LNCaP clone FGC (cell line): ENCODE results near the gene GDE1.

ENCODE experiments used
- DNase-seq: peaks from one replicate; pipeline ENCODE4 v3.0.0-alpha.2; 2011; ENCODE audit warnings: low read depth
- H3K4me3 ChIP-seq: 2 replicates; pipeline ENCODE4 v1.5.1; 2011; ENCODE audit warnings: mild to moderate bottlenecking, low read depth, low read length, control low read depth
- CTCF ChIP-seq: IDR thresholded peaks from 2 replicates; pipeline ENCODE4 v1.5.1; 2012; ENCODE audit warnings: mild to moderate bottlenecking; ENCODE audit not compliant: control insufficient read depth, insufficient read depth; ENCODE audit errors: extremely low read depth

Gene GDE1

GRCh38 chr16:19517424-19518089 lies 4.3 kb downstream of the GDE1 start:
- no peak overlapping the region for H3K4me3 ChIP-seq
- TF ChIP-seq CTCF: no peak
- no peak for DNase-seq

GRCh38 chr16:19515757-19516156 lies 6.1 kb downstream of the GDE1 start:
- no peak for DNase-seq
- H3K4me3 ChIP-seq: no peak overlapping the region
- TF ChIP-seq CTCF: no peak

GRCh38 chr16:19513377-19514053 lies 8.4 kb downstream of the GDE1 start:
- DNase-seq: no peak
- no peak for TF ChIP-seq CTCF
- H3K4me3 ChIP-seq: no peak overlapping the region

- TF ChIP-seq CTCF: no peak
- no peak overlapping the region for H3K4me3 ChIP-seq
- DNase-seq: no peak
Measured at GRCh38 chr16:19512297-19512696, 9.6 kb downstream of the GDE1 start.

GRCh38 chr16:19507867-19508266 lies 14.0 kb downstream of the GDE1 start:
- DNase-seq: no peak
- TF ChIP-seq CTCF: no peak
- no peak overlapping the region for H3K4me3 ChIP-seq

GRCh38 chr16:19506965-19507364 lies 14.9 kb downstream of the GDE1 start:
- no peak for DNase-seq
- TF ChIP-seq CTCF: no peak
- no peak overlapping the region for H3K4me3 ChIP-seq
